LHCN-M2 (cell line): ENCODE measurements around the gene DPY19L1. TPM values are rescaled to one million over a fixed set of nuclear protein-coding genes. Genes with fewer than 3 reads are reported as not detected.

Experiments used
- total RNA-seq: library from RNA; depleted of rRNA; stranded (reverse); fragments of >200 nt; gene quantifications from 2 replicates; pipeline ENCODE4 v1.2.3, GENCODE V29; 2014; rRNA removed

Gene DPY19L1
- total RNA-seq, 1 experiment from 2014 or later: 81.7 TPM

Other genes with a start within 250 kb of the DPY19L1 start
- gene TBX20, start 216.6 kb upstream of the DPY19L1 start, total RNA-seq: not detected in 2 replicates